H54 (cell line): ENCODE results near the gene NEU4.
"Not testable (repeated sequence)": the region's sequence is repeated elsewhere in the genome, so short reads cannot be mapped to it uniquely, and the experiment has no call there.

ENCODE experiments used
- DNase-seq: peaks from one replicate; pipeline ENCODE4 v3.0.0; 2011; ENCODE audit warnings: low spot score, mixed read lengths; ENCODE audit not compliant: insufficient read length
- FAIRE-seq: peaks from 3 replicates; lab custom pipeline; 2011; peaks lifted over from hg19 to GRCh38; lab: Jason Lieb, UNC
- POLR2A ChIP-seq: IDR thresholded peaks from 2 replicates; pipeline ENCODE4 v1.6.1; 2011; ENCODE audit warnings: low read depth, mild to moderate bottlenecking, low read length

The NEU4 gene

GRCh38 chr2:241788135-241788534, 20.9 kb upstream of the NEU4 start:
- DNase-seq (no peak), FAIRE-seq (no peak)
- TF ChIP-seq POLR2A: no peak

- no peak for DNase-seq
- no peak for TF ChIP-seq POLR2A
- no peak for FAIRE-seq
Measured at GRCh38 chr2:241788572-241788971, 20.4 kb upstream of the NEU4 start.

DNA sequence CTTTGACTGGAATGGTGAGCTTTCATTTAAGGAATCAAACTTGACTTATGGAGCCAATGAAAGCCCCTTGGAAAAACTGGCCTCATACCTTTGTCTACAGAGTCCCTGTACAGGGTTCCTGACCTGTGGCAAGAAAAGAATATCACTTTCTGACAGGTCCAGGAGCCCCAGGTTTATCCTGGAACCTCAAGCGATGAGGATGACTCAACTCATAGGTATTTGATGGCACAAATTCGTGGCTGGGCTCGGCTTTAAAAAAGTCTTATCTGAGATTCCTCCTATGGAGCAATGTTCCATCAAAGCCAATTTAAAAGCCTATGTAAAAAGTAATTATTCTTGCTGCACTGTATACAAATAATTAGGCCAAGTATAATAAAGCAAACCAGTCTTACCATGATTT, 17.6 kb upstream of the NEU4 start:
- not testable (repeated sequence) for DNase-seq, FAIRE-seq

DNA sequence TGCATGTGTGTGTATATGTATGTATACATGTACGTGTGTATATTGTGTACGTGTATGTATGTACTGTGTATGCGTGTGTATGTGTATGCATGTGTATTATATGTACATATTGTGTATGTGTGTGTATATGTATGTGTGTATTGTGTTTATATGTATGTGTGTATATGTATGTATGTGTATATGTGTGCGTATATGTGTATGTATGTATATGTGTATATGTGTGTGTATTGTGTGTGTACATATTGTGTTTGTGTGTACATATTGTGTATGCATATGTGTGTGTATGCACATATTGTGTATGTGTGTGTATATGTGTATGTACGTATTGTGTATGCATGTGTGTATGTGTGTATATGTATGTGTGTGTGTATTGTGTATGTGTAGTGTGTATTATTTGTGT, 15.6 kb upstream of the NEU4 start:
- no peak for FAIRE-seq
- no peak for DNase-seq
- no peak for TF ChIP-seq POLR2A

DNA sequence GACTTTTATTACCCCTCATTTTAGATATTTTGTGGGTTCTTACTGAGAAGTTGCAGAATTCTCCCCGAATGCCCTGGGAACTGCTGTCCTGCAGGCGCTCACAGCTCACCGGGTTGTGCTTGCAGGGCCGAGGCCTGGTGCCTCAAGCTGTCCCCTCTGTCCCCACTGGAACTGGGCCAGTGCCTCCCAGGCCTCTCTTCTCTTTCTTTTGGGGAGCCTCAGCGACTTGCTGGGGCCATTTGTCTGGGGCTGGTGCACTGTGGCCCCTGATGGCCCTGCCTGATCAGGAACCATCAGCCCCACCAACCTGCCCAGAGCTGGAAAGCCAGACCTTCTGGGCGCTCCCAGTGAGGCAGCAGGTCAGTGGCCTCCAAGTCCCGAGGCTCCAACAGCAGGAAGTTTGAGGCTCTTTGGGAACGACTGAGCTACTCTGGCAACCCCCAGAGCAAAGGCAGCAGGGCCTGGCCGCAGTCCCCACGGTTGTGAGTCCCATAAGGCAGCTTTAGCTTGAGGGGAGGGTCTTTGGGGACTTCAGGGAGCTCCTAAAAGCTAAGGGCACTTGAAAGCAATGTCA, 14.7 kb upstream of the NEU4 start:
- TF ChIP-seq POLR2A: no peak
- DNase-seq (no peak), FAIRE-seq (no peak)

- DNase-seq: no peak
- FAIRE-seq: no peak
Measured at GRCh38 chr2:241795021-241795999, 13.7 kb upstream of the NEU4 start.

GRCh38 chr2:241796209-241796608, 12.8 kb upstream of the NEU4 start:
- DNase-seq (no peak), FAIRE-seq (no peak)
- TF ChIP-seq POLR2A: no peak

More at GRCh38 chr2:241795021-241795999, 13.7 kb upstream of the NEU4 start:
- no peak for TF ChIP-seq POLR2A

GRCh38 chr2:241796610-241797138, 12.3 kb upstream of the NEU4 start:
- FAIRE-seq: no peak
- no peak for TF ChIP-seq POLR2A
- no peak for DNase-seq

GRCh38 chr2:241797441-241798080, 11.4 kb upstream of the NEU4 start:
- FAIRE-seq (no peak), DNase-seq (no peak)
- no peak for TF ChIP-seq POLR2A

GRCh38 chr2:241798081-241798630, 10.8 kb upstream of the NEU4 start:
- FAIRE-seq: no peak
- DNase-seq: no peak
- no peak for TF ChIP-seq POLR2A

DNA sequence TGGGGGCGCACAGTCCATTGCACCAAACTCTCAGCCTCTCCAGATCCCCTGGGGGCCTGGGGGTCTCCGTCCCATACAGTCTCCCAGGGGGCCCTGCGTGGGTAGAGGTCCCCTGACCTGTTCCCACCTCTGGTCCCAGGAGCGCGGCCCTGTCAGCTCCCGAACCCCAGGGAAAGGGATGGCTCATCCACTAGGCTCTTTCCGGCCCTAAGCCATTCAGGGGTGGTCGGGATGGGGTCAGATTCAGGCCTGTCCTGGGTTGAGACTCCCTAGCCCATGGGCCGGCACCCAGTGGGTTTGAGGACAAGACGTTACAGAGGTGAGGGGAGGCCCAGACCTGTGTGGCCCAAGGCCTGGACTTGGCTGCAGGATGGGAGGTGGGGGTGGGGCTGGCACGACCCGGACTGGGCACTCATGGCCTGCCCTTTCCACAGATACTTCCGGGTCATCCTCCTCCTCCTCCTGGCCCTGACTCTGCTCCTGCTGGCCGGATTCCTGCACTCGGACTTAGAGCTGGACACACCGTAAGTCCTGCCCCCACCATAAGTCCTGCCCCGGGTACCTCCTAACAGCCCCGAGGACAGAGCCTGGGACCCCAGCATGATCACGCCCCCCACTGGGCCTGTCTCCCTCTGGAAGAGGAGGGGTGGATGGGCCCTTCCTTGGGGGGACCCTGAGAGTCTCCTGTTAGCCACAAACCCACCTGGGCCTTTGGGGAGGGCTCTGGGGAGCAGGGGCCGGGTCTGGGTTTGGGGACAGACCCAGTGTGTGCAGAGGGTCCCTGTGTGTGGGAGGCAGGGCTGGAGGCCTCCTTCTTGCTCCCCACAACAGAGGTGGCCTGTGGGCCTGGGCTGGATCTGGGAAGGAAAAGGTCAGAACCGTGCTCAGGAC, 10.1 kb upstream of the NEU4 start:
- DNase-seq: no peak
- FAIRE-seq: no peak

DNA sequence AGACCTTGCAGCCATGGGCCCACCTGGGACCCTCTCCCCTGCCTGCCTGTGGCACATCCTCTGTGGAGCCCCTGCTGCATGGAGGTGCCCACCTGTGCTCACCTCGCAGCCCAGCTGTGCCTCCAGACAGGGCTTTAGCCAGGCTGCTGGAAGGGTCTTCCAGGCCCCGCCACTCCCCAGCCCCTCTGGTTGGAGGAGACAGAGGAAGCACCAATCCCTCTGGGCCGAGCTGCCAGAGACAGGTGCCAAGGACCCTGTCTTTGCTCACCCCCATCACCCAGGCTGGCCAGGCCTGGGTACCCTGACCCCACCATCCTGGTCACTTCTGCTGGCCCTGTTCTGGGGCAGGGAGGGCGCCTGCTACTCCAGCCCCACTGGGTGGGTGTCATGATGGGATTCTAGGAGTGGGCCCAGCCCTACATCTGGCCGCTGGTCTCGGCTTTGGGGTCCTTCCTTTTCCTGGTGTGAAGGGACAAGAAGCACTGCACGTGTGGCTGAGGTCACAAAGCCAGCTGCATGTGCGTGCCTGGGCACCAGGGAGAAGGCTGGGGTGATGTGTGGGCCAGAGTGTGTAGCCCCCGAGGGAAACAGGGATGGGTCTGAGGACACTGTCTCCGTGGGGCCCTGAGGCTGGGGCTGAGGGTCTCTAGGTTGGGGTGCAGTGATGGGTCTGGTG, 9.3 kb upstream of the NEU4 start:
- DNase-seq: no peak
- no peak for TF ChIP-seq POLR2A

More for the DNA sequence above, 10.1 kb upstream of the NEU4 start:
- no peak for TF ChIP-seq POLR2A

GRCh38 chr2:241800198-241800903, 8.6 kb upstream of the NEU4 start:
- not testable (repeated sequence) for FAIRE-seq, DNase-seq

More for the DNA sequence above, 9.3 kb upstream of the NEU4 start:
- FAIRE-seq: no peak
